Activated CD4-positive, alpha-beta memory T cell treated with anti-CD3 and anti-CD28 coated beads for 36 hours (primary cell): ENCODE data around the gene ZBTB12. TPM values are rescaled to one million over a fixed set of nuclear protein-coding genes. Genes with fewer than 3 reads are reported as not detected.
"Not testable (repeated sequence)": the region's sequence is repeated elsewhere in the genome, so short reads cannot be mapped to it uniquely, and the experiment has no call there.

Experiments used
- CTCF ChIA-PET: fragments of 350-600 bp; sonication (Branson Sonifier 250); formaldehyde crosslinking; loops from one replicate; lab custom pipeline; 2021; ENCODE audit warnings: antibody characterized with exemption, inconsistent platforms; lab: Charles Lee
- POLR2A ChIA-PET: fragments of 350-600 bp; sonication (Branson Sonifier 250); formaldehyde crosslinking; loops from one replicate; lab custom pipeline; 2021; ENCODE audit warnings: antibody characterized with exemption; lab: Charles Lee
- DNase-seq: peaks from one replicate; pipeline ENCODE4 v3.0.0-alpha.2; 2020
- H3K27ac Mint-ChIP-seq: one replicate; pipeline ENCODE4 v1.8.0; 2021; ENCODE audit warnings: mixed read lengths
- H3K27me3 Mint-ChIP-seq: one replicate; pipeline ENCODE4 v1.8.0; 2021; ENCODE audit warnings: mixed read lengths
- H3K36me3 Mint-ChIP-seq: one replicate; pipeline ENCODE4 v1.8.0; 2021; ENCODE audit warnings: mixed read lengths
- H3K4me1 Mint-ChIP-seq: one replicate; pipeline ENCODE4 v1.8.0; 2021; ENCODE audit warnings: low read depth, mixed read lengths
- H3K4me3 Mint-ChIP-seq: one replicate; pipeline ENCODE4 v1.8.0; 2021; ENCODE audit warnings: mild to moderate bottlenecking, mixed read lengths
- H3K9me3 Mint-ChIP-seq: one replicate; pipeline ENCODE4 v1.8.0; 2021; ENCODE audit warnings: mixed read lengths
- intact Hi-C: fragments of 100-400 bp; cut with micrococcal nuclease; formaldehyde crosslinking; loops from one replicate; pipeline ENCODE4 v1.15.1; 2023
- total RNA-seq, 2 experiments: library from RNA; stranded (reverse); gene quantifications; one replicate each; pipeline ENCODE4 v1.2.3, GENCODE V29; 2021

Gene ZBTB12
- total RNA-seq, 2 experiments from 2014 or later, result 1.8 to 2.0 TPM

DNA sequence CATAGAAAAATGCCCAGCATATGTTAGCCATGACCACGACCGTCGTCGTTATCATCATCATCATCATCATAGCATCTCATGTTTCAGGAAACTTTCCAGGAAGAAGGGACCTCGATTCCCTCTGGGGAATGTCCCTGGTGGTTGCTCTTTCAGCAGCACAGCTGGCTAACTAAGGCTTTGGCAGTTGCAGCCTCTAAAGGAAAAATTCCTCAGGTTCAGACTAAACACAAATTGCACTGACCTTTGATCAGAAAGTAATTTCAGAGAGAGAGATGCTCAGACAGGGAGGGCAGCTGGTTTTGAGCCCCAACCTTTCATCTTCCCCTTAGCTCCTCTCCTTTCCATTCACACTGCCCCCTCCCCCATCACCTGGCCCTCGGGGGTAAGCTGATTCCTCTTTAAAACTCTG lies 38.4 kb upstream of the ZBTB12 start:
- H3K4me1 Mint-ChIP-seq, result peaks cover 2% of the 10 kb centered on the region
- no peaks in the 10 kb centered on the region for H3K36me3 Mint-ChIP-seq
- peaks cover 16% of the 10 kb centered on the region for H3K27me3 Mint-ChIP-seq
- intact Hi-C loops, result no loop called here
- no peak overlapping the region for H3K27ac Mint-ChIP-seq
- H3K4me3 Mint-ChIP-seq, result no peak overlapping the region
- CTCF ChIA-PET, result interaction anchor here (1.4 to 2.2 kb wide), 3 partner anchors 12 to 170 kb away, joined by 3 to 7 read pairs (median 3); no protein-coding TSS in a partner anchor
- POLR2A ChIA-PET, result no interaction called here
- H3K9me3 Mint-ChIP-seq, result no peaks in the 10 kb centered on the region
- no peak for DNase-seq

DNA sequence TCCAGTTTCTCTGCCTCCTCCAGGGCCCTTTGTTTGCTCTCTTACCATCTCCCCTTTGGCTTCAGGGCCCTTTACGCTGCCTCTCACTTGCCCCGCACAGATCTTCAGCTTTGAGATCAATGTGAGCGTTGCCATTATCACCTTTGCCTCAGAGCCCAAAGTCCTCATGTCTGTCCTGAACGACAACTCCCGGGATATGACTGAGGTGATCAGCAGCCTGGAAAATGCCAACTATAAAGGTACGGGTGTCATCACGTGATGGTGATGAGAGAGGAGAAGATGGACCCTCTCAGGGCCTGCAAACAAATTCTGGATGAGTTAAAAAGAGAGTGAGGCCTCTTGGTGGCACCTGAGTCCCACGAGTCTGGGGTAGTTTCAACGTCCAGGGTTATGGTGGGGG lies 33.9 kb upstream of the ZBTB12 start:
- no peaks in the 10 kb centered on the region for H3K36me3 Mint-ChIP-seq
- H3K27me3 Mint-ChIP-seq, result peaks cover 2% of the 10 kb centered on the region
- ChIA-PET POLR2A (no interaction called here), CTCF (interaction anchor here (1.6 kb wide), 1 partner anchor 16 kb away, joined by 5 read pairs; no protein-coding TSS in a partner anchor)
- H3K9me3 Mint-ChIP-seq, result no peaks in the 10 kb centered on the region
- no peaks in the 10 kb centered on the region for H3K4me1 Mint-ChIP-seq
- no peak for DNase-seq
- no peak overlapping the region for H3K4me3 Mint-ChIP-seq
- H3K27ac Mint-ChIP-seq, result no peak overlapping the region
- intact Hi-C loops, result no loop called here

DNA sequence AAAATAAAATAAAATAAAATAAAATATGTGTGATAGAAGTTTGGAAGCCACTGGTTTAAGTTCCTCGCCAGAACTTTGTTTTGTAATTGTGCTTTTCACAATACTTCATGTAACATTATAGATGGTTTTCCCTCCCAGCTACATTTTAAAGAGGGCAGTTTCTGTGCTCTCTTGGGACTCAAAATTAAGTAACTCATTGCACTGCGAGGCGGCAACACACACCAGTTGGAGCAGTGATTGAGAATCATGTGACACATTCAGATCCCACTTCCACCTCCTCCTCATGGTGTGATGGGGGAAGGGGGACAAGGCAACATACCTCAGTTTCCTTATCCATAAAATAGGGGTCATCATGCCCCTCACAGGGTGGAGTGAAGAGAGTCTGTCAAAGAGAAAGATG lies 33.1 kb upstream of the ZBTB12 start:
- Mint-ChIP-seq H3K27me3 (peaks cover 2% of the 10 kb centered on the region), H3K27ac (no peak overlapping the region), H3K4me1 (no peaks in the 10 kb centered on the region), H3K36me3 (no peaks in the 10 kb centered on the region), H3K9me3 (no peaks in the 10 kb centered on the region), H3K4me3 (no peak overlapping the region)
- no peak for DNase-seq
- intact Hi-C loops, result no loop called here
- ChIA-PET POLR2A (no interaction called here), CTCF (interaction anchor here (1.6 kb wide), 1 partner anchor 17 kb away, joined by 5 read pairs; no protein-coding TSS in a partner anchor)

DNA sequence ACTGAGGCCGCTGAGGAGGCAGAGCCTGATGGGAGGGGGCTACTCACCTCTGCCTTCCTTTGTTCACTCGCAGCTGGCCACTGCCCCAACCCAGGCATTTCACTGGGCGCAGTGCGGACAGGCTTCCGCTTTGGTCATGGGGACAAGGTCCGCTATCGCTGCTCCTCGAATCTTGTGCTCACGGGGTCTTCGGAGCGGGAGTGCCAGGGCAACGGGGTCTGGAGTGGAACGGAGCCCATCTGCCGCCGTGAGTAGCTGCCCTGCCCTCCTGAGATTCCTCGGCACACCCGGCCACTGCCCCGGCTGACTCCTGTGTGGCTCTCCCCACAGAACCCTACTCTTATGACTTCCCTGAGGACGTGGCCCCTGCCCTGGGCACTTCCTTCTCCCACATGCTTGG lies 31.7 kb upstream of the ZBTB12 start:
- H3K4me1 Mint-ChIP-seq, result no peaks in the 10 kb centered on the region
- no peak overlapping the region for H3K4me3 Mint-ChIP-seq
- no peaks in the 10 kb centered on the region for H3K9me3 Mint-ChIP-seq
- no peak overlapping the region for H3K27ac Mint-ChIP-seq
- H3K27me3 Mint-ChIP-seq, result peaks cover 2% of the 10 kb centered on the region
- DNase-seq, result no peak
- H3K36me3 Mint-ChIP-seq, result no peaks in the 10 kb centered on the region
- intact Hi-C loops, result no loop called here
- ChIA-PET CTCF (no interaction called here), POLR2A (no interaction called here)

DNA sequence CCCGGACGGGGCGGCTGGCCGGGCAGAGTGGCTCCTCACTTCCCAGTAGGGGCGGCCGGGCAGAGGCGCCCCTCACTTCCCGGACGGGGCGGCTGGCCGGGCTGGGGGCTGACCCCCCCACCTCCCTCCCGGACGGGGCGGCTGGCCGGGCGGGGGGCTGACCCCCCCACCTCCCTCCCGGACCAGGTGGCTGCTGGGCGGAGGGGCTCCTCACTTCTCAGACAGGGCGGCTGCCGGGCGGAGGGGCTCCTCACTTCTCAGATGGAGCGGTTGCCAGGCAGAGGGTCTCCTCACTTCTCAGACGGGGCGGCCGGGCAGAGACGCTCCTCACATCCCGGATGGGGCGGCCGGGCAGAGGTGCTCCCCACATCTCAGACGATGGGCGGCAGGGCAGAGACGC lies 30.3 kb upstream of the ZBTB12 start:
- DNase-seq, CTCF ChIA-PET, H3K4me3 Mint-ChIP-seq, H3K9me3 Mint-ChIP-seq, H3K4me1 Mint-ChIP-seq, intact Hi-C loops, POLR2A ChIA-PET, H3K36me3 Mint-ChIP-seq, H3K27me3 Mint-ChIP-seq, H3K27ac Mint-ChIP-seq: not testable (repeated sequence)

DNA sequence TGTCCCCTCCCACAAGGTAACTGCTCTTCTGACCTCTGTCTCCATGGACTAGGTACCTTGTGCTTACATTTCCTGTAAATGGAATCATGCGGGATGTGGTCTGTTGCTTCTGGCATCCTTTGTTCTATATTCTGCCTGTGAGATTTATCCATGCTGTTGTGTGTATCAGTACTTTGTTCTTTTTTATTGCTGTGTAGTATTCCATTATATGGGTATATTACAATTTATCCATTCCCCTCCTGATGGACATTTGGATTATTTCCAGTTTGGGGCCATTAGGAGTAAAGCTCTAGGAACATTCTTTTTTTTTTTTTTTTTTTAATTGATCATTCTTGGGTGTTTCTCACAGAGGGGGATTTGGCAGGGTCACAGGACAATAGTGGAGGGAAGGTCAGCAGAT lies 29.1 kb upstream of the ZBTB12 start:
- POLR2A ChIA-PET, result no interaction called here
- DNase-seq, result no peak
- intact Hi-C loops, result no loop called here
- Mint-ChIP-seq H3K27ac (no peak overlapping the region), H3K9me3 (no peaks in the 10 kb centered on the region), H3K4me3 (no peak overlapping the region), H3K4me1 (no peaks in the 10 kb centered on the region), H3K36me3 (no peaks in the 10 kb centered on the region), H3K27me3 (peaks cover 2% of the 10 kb centered on the region)
- CTCF ChIA-PET, result interaction anchor here (0.6 kb wide), 1 partner anchor 22 kb away, joined by 3 read pairs; no protein-coding TSS in a partner anchor

DNA sequence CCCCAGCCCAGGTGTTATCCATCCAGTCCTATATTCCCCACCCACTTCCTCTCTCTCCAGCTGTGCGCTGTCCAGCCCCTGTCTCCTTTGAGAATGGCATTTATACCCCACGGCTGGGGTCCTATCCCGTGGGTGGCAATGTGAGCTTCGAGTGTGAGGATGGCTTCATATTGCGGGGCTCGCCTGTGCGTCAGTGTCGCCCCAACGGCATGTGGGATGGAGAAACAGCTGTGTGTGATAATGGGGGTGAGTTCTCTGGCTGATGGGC lies 26.7 kb upstream of the ZBTB12 start:
- Mint-ChIP-seq H3K9me3 (no peaks in the 10 kb centered on the region), H3K27me3 (peaks cover 2% of the 10 kb centered on the region), H3K4me3 (no peak overlapping the region), H3K4me1 (no peaks in the 10 kb centered on the region), H3K36me3 (no peaks in the 10 kb centered on the region), H3K27ac (no peak overlapping the region)
- DNase-seq, result no peak
- POLR2A ChIA-PET, result no interaction called here
- CTCF ChIA-PET, result interaction anchor here (0.5 kb wide), 1 partner anchor 15 kb away, joined by 3 read pairs; no protein-coding TSS in a partner anchor
- intact Hi-C loops, result no loop called here

DNA sequence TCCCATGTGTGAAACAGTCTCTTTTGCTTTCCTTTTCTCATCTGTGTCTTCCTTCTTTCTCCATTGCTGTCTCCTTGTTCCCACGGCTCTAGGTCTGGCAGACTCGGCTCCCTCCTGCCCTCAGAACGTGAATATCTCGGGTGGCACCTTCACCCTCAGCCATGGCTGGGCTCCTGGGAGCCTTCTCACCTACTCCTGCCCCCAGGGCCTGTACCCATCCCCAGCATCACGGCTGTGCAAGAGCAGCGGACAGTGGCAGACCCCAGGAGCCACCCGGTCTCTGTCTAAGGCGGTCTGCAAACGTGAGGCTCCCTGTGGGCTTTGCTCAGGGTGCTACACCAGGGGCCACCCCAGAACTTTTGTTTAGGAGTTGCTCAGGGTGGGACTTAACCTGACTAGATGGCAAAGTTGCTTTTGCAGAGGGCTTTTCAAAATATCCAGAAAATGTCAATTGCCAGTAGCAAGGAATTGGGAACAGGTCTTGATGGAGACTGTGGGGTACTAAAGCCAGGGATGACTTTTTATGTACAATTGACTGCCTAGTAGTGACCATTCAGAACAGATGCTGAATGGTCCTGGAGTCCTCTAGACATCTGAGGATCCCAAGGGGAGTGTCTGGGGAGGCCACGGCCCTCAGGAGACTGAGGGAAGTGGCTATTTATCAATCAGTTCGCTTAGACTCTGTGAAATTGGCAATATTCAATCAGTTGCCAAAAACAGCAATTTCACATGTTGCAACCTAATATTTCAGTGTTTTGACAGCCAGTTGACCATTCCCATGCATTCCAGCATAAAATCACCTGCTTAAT lies 26.2 kb upstream of the ZBTB12 start:
- Mint-ChIP-seq H3K36me3 (no peaks in the 10 kb centered on the region), H3K4me3 (no peak overlapping the region), H3K4me1 (no peaks in the 10 kb centered on the region), H3K27me3 (no peaks in the 10 kb centered on the region), H3K27ac (no peak overlapping the region), H3K9me3 (no peaks in the 10 kb centered on the region)
- DNase-seq, result no peak
- ChIA-PET POLR2A (no interaction called here), CTCF (no interaction called here)
- intact Hi-C loops, result no loop called here

DNA sequence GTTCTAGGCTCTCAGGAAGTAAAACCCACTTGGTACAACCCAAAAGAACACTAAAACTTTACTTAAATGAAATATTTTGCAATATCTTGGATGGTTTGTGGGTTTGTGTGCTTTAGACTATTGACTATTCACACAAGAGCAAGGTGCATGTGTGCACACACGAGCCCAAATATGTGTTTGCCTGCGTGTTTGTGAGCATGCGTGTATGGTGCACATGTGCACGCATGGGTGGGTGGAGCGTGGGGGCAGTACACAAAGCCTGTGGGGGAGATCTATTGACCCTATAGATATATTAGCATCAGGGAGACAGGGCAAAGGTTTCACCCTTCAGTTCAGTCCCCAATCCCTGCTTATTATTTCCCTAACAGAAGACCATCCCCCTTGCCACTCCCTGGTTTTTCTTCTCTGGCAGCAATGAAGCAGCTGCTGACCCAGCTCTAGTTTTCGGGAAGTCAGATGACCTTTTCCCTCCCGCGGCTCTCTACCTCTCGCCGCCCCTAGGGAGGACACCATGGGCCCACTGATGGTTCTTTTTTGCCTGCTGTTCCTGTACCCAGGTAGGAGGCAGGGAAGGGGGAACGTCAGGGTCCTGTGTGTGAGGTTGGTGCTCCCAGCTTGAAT lies 25.5 kb upstream of the ZBTB12 start, which contains the start of gene C2:
Gene C2, plus strand, starts transcription at position 476 of the 621 bp plus-strand sequence. Its CDS starts 36 bp downstream, at position 512.
- no peaks in the 10 kb centered on the region for H3K27me3 Mint-ChIP-seq
- no peak within 1 kb of the TSS for H3K27ac Mint-ChIP-seq
- no peak for DNase-seq
- H3K36me3 Mint-ChIP-seq, result no peaks in the 10 kb centered on the region
- H3K9me3 Mint-ChIP-seq, result no peaks in the 10 kb centered on the region
- ChIA-PET POLR2A (no interaction called here), CTCF (no interaction called here)
- H3K4me3 Mint-ChIP-seq, result no peak within 1 kb of the TSS
- intact Hi-C loops, result no loop called here
- no peaks in the 10 kb centered on the region for H3K4me1 Mint-ChIP-seq

DNA sequence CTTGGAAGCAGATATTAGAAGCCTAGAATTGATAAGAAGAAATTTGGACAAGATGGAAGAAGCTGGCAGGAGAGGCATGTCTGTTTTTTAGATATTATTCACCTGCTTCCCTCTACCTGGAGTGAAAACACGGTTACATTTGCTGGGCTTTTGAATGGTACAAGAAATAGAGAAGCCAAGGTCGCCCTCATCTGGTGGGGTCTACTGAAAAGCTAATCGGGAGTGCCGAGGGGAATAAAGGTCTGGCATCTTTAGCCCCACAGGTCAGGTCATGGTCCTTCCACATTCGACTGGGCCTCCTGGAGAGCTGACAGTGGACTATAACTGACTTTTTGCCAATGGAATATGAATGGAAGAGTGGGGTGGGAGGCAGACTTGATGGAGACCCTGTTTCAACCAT lies 21.1 kb upstream of the ZBTB12 start:
- POLR2A ChIA-PET, result no interaction called here

DNA sequence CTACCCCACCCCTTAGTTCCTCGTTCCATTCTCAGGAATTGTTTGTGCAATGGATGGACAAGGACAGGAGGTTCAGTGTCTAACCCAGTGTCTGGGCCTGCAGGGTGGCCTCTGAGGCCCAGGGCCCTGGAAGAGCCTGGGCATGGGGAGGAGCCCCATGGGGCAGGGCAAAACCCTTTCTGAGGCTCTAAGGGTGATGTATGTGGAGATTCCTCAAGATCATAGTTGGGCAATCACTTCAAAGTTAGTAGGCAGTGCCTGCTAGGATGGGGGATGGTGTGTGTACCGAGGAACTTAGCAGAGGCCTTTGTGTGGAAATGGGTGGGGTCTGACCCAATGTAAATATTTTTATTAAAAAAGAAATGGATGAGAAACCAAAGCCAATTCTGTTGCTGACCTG lies 18.9 kb upstream of the ZBTB12 start:
- Mint-ChIP-seq H3K27ac (no peak overlapping the region), H3K4me1 (no peaks in the 10 kb centered on the region), H3K36me3 (no peaks in the 10 kb centered on the region), H3K4me3 (no peak overlapping the region), H3K27me3 (peaks cover 2% of the 10 kb centered on the region), H3K9me3 (no peaks in the 10 kb centered on the region)
- POLR2A ChIA-PET, result no interaction called here
- intact Hi-C loops, result no loop called here
- CTCF ChIA-PET, result no interaction called here
- DNase-seq, result no peak

More for the DNA sequence above, 21.1 kb upstream of the ZBTB12 start:
- no peak overlapping the region for H3K27ac Mint-ChIP-seq
- no peaks in the 10 kb centered on the region for H3K4me1 Mint-ChIP-seq
- H3K27me3 Mint-ChIP-seq, result no peaks in the 10 kb centered on the region
- DNase-seq, result peak; percentile 56
- H3K36me3 Mint-ChIP-seq, result no peaks in the 10 kb centered on the region
- H3K4me3 Mint-ChIP-seq, result no peak overlapping the region
- intact Hi-C loops, result no loop called here
- no peaks in the 10 kb centered on the region for H3K9me3 Mint-ChIP-seq
- CTCF ChIA-PET, result interaction anchor here (0.6 to 1.1 kb wide), 4 partner anchors 60 to 273 kb away, joined by 3 read pairs; no protein-coding TSS in a partner anchor

DNA sequence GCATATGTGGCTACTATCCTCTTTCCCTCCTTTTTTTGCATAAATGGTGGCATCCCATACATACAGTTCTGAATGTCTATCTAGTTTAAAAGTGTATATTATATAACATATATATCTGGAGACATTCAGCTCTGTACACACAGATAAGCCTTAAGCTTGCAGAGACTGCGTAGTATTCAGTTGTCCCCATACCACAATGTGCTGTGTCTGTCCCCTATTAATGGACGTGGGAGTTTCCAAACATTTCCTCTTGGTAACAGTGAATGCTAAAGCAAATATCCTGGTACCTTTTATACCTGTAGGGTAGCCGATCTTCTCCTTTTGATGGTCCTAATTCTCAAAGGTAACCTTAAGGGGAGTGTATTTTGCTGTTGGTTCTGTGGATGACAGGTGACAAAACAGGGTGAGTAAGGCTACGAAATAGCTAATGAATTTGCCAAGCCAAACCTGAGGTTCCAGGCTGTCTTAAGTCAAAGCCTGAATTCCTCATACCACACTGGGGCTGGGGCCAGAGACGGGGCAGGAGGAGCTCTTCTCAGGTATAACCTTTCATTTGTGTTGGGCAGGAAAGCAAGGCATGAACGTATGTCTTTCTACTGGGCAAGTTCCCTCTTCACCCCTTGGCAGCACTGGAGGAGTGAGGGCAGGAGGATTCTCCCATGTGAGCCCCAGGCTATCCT lies 17.9 kb upstream of the ZBTB12 start:
- Mint-ChIP-seq H3K36me3 (no peaks in the 10 kb centered on the region), H3K27ac (no peak overlapping the region), H3K4me3 (no peak overlapping the region), H3K9me3 (no peaks in the 10 kb centered on the region), H3K27me3 (peaks cover 3% of the 10 kb centered on the region), H3K4me1 (no peaks in the 10 kb centered on the region)
- no peak for DNase-seq
- intact Hi-C loops, result no loop called here
- CTCF ChIA-PET, result interaction anchor here (1.4 kb wide), 1 partner anchor 33 kb away, joined by 3 read pairs; no protein-coding TSS in a partner anchor
- POLR2A ChIA-PET, result no interaction called here
